Stimulated activated CD8-positive, alpha-beta memory T cell treated with anti-CD3 and anti-CD28 coated beads, Interleukin-15, amount 100 ng/mL, for 1 hour (primary cell): ENCODE data around the gene ADSS1.

Source experiments
- DNase-seq: peaks from one replicate; pipeline ENCODE4 v3.0.0-alpha.2; 2020; ENCODE audit warnings: low read depth

ADSS1 gene

GRCh38 chr14:104782808-104783139, 58.7 kb downstream of the ADSS1 start:
- no peak for DNase-seq

GRCh38 chr14:104783484-104784217, 59.6 kb downstream of the ADSS1 start:
- DNase-seq = no peak

DNA sequence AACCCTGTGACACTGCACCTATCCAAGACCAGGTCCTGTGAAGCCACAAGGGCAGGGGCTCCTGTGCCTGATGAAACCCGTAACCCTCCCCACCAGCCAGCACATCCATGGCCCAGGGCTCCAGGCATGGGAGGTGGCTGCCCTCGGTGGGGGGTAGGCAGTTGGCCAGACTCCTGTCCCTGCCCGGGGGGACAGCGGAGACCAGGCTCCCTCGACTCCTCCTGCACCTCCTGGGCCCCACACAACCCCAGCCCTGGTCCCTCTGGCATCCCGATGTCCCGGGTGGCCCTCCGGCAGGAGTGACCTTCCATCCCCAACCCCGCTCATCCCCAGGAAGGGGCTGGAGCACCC, 60.2 kb downstream of the ADSS1 start:
- no peak for DNase-seq

- DNase-seq = no peak
Observed at GRCh38 chr14:104784846-104785707, 61.0 kb downstream of the ADSS1 start.

DNA sequence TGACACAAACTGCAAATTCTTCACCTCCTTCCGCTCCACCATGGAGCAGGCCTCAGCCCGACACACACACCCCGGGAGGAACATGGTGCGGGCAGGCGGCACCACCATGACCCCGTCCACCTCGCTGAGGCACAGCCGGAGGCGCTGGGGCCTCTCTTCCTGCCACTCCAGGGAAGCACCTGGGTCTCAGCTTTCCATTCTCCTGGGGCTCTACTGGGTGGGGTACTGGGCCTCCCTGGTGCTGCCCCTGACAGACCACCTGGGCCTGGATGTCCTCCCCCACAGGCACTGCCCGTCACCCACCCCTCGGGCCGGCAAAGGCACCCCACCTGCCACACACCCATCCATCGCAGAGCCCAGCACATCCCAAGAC, 61.7 kb downstream of the ADSS1 start:
- DNase-seq = no peak

DNA sequence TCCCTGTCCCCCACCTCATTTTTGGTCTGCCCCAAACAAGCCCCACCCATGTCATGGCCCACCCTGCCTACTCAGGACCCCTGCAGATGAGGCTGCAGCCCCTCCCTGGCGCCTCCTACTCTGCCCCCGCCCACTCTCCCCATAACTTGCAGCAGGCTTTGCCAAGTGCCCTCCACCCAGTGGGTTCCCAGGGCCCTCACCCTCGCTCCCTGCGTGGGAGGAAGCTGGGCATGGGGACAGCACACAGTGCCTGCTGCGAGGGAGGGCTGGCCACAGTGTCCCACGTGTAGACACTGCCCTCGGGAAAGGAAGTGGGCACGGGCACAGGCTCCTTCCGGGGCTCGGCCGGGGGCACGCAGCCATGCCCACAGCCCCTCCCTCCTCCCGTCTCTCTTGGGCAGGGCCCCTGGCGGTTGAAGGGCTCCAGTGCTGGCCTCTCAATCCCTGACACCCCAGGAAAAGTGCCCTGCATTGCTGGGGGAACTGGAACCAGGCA, 62.1 kb downstream of the ADSS1 start:
- DNase-seq = no peak

DNA sequence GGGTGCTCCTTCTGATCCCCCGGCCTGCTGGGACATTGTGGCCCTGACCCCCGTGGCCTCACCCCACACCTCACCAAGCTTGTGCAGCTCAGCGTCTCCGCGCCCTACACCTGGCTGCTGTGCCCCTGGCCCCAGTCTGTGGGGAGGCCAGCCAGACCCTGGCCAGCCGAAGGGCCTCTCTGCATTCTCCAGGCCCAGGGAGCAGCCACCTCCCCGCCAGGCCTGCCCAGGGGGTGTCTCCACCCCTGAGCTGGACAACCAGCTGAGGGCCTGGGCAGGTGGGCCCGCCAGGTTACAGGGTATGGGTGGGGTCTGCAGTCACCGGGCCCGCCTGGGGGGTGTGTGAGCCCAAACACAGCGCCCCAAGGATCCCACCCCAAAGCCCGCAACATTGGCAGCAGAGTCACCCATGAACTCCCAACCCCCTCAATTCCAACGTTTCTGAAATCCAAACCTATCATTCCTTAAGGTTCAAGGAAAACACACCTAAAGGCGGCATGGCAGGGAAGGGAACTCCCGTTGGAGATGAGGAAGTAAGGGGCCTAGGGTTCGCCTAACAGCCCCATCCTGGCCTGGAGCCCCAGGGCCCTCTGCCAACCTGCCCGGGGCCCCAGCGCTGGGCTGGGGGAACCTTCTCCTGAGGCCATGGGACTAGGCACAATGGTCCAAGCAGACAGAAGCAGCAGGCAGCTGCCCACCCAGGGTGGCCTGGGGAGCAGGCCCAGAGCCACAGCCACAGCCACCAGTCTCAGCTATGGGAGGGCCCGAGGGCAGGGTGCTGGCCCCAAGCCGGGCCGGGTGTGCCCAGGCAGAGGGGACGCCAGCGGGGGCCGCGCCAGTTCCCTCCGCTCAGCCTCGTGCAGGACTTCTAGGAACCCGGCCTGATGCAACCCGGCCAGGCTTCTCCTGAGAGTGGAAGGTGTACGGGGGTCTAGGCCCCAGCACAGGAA, 63.0 kb downstream of the ADSS1 start:
- DNase-seq = no peak

DNA sequence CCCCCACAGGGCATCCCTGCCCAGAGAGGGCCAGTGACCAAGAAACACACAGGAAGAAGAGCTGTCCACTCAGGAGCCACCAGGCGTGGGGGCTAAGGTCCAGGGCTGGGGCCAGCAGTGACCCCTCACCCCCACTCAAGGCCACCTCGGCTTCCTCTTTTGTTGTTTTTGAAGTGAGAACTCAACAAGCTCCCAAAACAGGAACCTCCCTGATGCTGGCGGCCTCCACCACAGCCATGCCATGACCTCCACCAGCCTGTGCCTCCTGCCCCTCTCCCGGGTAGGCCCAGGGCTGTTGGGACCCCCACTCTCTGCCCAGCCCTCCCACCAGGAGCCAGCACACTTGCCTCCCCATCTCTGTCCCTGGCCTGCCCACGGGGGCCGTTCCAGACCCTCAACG, 63.7 kb downstream of the ADSS1 start:
- no peak for DNase-seq

GRCh38 chr14:104788161-104788818, 64.3 kb downstream of the ADSS1 start:
- no peak for DNase-seq

DNA sequence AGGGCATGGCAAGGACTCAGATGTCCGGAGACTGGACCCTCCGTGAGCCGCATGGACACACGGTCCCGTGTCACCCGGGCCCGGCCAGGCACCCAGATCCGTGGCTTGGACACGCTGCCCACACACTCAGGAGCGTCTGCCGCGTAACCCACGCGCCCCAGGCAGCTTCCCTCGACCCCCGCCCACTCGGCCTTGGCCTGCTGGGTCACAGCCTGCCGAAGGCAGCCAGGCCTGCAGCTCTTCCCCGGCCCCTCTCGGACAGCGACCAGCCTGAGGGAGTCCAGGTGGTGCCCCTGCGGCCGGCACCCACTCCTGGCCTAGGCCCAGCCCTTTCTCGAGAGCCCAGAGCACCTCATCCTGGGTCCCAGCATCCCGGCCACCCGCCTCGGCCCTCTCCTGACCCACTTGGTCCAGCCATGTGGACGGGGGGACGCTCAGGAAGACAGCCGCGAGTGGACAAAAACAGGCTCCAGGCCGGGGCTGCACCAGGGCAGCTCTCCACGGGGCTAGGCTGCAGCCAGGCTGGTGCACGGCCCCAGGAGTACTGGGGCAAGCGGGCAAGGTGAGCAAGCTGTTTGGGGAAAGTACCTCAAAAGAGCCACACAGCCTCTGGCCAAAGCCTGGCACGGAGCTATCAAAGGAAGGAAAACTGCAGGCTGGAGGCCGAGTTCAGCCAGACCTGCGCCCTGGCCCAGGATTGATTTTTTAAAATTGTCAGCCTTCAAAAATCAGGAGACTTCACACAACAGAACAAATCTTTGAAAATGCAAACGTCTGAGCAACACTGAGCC, 65.0 kb downstream of the ADSS1 start:
- DNase-seq = no peak

- DNase-seq = no peak
Observed at GRCh38 chr14:104789752-104790743, 66.0 kb downstream of the ADSS1 start.

DNA sequence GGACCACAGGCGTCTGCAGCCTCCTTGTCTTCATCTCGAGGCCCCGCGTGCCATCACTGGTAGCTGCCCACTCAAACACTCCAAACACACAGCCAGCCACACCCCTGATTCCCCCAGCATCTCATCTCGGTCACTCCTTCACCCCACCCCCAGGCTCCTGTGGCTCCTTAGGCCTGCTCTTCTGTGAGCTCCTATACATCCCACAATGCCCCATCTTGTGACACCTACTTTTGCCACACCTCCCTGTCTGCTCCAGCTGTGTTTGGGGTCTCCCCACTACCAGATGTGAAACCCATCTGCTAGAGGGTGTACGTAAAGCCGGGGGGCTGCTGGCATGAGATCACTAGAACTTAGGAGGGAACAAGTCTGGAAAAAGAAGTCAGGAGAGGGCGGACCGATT, 67.4 kb downstream of the ADSS1 start:
- DNase-seq = no peak

DNA sequence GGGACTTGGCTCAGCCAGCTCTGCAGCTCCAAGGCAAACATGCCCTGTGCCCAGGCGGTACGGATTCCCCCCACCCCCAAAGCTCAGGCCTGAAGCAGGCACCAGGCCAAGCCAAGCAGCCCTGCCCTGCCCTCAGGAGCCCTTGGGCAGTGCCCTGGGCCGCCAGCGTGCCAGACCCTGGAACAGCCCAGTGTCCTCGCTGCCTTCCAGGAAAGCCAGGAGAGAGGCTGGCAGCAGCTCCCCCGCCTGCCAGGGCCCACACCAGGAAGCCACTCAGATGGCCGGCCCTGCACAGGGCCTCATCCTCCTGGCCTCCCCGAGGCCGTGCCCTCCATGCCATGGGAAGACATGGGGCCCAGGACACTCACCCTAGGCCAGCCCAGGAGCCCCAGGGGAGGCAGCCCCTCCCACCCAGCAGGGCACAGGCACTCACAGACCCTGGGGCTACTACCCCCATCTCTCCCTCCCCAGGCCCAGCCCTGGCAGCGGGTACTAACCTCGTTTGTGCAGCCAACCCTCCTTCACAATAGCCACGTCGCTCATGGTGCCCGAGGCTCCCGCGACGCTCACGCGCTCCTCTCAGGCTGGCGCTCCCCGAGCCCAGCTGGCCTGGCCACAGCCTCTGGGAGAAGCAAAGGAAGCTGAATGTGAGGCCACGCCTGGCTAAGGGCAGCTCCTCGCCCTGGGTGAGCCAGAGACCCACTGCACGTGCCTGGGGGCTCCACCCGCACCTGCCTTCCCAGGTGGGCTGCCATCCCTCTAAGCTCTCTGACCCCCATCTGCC, 68.3 kb downstream of the ADSS1 start:
- DNase-seq = no peak

- no peak for DNase-seq
Observed at GRCh38 chr14:104792945-104793702, 69.1 kb downstream of the ADSS1 start.

DNA sequence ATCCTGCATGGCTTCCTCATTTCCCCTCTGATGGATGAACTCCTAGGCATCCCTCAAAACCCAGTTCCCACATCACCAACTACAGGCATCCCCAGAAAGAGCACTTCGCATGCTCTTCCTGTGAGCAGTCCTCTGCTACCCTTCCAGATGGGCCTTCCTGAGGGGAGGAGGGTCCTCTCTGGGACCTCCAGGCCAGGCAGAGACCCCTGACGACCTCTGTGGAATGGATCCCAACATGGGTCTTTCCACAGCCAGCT, 69.6 kb downstream of the ADSS1 start:
- no peak for DNase-seq

DNA sequence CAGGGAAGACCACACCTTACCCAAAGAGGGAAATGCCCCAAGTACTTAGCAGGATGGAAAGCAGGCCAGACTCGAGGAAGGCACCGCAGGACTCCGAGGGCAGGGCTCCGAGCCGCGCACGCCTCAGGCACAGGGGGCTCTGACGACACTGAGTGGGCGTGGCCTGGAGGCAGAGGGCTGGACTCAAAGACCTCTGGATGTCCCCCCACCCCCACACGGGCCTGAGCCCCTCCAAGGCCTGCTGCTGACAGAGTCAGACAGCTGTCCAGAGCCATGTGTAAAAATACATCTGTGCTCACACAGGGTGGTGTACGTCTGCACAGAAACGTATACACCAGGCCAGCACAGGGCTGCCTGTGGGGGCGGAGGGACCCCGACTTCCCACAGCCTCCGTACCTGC, 70.1 kb downstream of the ADSS1 start:
- DNase-seq = no peak

DNA sequence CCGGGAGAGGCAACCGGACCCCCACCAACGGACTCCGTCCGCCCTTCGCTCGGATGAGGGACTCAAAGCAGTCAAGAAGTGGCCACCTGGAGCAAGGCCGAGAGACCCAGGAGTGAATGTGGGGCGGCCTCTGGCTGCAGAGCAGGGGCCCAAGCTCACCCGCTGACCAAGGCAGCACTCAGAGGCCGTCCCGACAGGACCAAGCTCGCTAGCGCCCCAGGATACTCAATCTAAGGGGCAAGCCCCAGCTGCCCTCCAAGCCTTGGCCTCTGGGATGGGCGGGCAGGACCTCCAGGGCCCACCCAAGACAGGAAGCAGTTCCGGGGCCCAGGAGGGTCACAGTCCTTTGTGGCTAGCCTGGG, 70.6 kb downstream of the ADSS1 start:
- DNase-seq = no peak

- DNase-seq = no peak
Observed at GRCh38 chr14:104794993-104795780, 71.2 kb downstream of the ADSS1 start, which contains the start of gene AKT1. Gene AKT1 (minus strand): TSS chr14:104795748. CDS start chr14:104792643, 3,105 bp downstream.
